IMR-90 (cell line): ENCODE results near the gene ZNF771.

Source experiments
- SMC3 ChIP-seq: fragments of 150-350 bp; IDR thresholded peaks from 2 replicates; pipeline ENCODE4 v1.6.1; 2016; ENCODE audit warnings: low read depth, mild to moderate bottlenecking, antibody characterized with exemption, low read length, moderate library complexity
- TF ChIP-seq, protein P1 (sequence below): conservative IDR thresholded peaks from 2 replicates; pipeline ENCODE4 v1.5.1; 2012; ENCODE audit warnings: mild to moderate bottlenecking, low read depth, low read length, improper control_type of control experiment

DNA sequence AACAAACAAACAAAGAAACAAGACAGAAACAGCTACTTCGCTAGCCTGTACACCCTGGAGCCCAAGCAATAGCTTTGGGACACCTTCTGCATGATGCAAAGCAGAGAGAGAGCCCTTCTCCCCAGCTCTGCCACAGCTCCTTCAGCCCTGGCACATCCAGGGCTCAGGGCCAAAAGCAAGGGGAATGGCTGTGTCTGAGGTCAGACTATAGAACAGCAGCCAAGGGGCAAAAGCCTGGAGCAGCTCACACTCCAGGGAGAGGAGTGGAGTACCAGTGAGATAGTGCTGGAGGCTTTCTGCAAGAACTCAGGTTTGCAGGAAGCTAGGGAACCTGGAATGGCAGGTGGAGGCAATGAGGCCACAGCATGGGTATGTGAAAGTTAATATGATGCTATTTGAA lies 49.9 kb downstream of the ZNF771 start:
- TF ChIP-seq SMC3: no peak
- TF ChIP-seq, protein P1, sequence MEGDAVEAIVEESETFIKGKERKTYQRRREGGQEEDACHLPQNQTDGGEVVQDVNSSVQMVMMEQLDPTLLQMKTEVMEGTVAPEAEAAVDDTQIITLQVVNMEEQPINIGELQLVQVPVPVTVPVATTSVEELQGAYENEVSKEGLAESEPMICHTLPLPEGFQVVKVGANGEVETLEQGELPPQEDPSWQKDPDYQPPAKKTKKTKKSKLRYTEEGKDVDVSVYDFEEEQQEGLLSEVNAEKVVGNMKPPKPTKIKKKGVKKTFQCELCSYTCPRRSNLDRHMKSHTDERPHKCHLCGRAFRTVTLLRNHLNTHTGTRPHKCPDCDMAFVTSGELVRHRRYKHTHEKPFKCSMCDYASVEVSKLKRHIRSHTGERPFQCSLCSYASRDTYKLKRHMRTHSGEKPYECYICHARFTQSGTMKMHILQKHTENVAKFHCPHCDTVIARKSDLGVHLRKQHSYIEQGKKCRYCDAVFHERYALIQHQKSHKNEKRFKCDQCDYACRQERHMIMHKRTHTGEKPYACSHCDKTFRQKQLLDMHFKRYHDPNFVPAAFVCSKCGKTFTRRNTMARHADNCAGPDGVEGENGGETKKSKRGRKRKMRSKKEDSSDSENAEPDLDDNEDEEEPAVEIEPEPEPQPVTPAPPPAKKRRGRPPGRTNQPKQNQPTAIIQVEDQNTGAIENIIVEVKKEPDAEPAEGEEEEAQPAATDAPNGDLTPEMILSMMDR: no peak
